ENCODE measurements around the gene C1QTNF12. TPM values are rescaled to one million over a fixed set of nuclear protein-coding genes. Genes with fewer than 3 reads are reported as not detected.

Gene C1QTNF12
- total RNA-seq, 4 donors from 2014 or later: 23.3 to 58.0 (median 44.2) TPM; not detected in 1

DNA sequence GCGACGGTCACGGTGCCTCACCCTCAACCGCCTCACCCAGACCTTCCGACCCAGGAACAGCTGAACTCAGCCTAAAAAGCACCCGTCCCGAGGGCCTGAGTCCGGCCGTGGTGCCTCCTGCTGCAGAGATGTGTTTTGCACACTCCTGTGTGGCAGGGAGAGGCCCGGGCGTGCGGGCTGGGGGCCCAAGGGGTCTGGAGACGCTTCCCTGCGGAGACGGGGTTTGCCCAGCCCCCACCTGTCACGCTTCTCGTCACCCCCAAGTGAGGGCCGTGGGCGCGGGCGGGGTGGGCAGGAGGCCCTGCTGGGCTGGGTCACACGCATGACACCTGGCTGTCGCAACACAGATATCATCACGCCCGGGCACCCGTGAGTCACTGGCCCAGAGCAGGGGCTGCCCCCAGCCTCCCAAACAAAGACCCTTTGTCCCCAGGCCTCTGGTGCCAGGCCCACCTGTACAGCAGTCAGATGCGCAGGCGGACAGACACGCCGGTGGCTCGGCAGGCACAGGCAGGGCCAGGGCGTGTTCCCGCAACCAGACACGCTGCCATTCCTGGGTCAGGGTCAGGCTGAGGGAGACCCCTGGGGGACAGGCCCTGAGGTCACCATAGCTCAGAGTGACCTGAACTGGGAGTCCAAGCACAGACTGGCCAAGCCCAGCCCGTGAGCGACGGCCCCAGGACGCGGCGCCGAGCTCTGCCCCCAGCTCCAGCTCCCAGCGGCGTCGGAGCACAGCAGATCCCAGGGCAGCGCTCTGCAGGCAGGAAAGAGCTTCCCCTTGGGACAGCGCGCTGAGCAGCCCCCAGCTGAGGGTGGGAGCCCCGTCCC lies 8.4 kb downstream of the C1QTNF12 start:
- Histone ChIP-seq H3K4me1 (peaks cover 3 to 24% (median 5%) of the 10 kb centered on the region in 4 donors), H3K9me3 (no peaks in the 10 kb centered on the region), H3K36me3 (no peaks in the 10 kb centered on the region), H3K4me3 (no peak overlapping the region), H3K27me3 (peaks cover 0 to 14% of the 10 kb centered on the region in 2 donors), H3K27ac (no peak overlapping the region)
- TF ChIP-seq, protein P1, sequence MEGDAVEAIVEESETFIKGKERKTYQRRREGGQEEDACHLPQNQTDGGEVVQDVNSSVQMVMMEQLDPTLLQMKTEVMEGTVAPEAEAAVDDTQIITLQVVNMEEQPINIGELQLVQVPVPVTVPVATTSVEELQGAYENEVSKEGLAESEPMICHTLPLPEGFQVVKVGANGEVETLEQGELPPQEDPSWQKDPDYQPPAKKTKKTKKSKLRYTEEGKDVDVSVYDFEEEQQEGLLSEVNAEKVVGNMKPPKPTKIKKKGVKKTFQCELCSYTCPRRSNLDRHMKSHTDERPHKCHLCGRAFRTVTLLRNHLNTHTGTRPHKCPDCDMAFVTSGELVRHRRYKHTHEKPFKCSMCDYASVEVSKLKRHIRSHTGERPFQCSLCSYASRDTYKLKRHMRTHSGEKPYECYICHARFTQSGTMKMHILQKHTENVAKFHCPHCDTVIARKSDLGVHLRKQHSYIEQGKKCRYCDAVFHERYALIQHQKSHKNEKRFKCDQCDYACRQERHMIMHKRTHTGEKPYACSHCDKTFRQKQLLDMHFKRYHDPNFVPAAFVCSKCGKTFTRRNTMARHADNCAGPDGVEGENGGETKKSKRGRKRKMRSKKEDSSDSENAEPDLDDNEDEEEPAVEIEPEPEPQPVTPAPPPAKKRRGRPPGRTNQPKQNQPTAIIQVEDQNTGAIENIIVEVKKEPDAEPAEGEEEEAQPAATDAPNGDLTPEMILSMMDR (IDR thresholded peaks at IDR 0.05): no peak
- TF ChIP-seq POLR2A (IDR thresholded peaks at IDR 0.05): no peak
- DNase-seq: no peak

DNA sequence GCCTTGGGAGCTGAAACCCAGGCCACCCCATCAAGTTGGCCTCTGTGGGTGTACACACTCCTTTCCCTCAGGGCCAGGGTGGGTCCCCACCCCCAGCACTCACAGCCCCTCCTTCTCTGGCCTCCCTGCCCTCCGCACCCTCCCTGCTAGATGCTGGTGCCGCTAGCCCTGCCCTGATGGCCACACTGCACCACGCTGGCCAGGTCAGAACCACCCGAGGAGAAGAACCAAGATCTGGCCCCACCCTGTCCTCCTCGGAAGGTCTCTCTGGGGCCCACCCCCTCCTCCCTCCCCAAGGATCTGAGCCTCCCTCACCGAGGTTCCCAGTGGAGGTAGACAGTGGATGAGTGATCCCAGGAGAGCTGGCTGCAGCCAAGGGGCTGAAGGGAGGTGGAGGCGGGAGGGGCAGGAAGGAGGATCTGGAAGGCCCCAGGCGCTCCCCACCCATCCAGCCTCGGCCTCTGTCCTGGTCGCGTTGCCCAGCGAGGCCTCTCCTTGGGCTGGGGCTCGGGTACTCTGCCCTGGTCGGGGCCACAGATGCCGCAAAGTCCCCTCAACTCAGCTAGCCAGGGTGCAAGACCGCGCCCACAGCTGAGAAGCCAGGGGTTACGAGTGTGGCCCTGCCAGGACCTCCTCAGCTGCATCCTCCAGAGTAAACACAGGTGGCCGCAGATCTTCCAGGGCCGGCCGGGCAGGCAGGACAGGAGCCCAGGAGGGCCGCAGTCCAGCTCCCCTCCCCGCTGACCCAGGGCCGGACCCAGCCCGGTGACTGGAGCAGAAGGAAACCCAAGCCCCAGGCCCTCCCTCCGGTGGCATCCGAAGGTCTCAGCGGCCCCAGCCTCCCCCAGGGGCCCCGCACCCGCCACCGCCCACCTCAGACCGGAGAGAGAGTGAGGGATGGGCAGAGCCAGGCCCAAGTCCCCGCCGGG lies 9.3 kb downstream of the C1QTNF12 start:
- DNase-seq: no peak
- Histone ChIP-seq H3K27ac (no peak overlapping the region), H3K27me3 (peaks cover 0 to 14% of the 10 kb centered on the region in 2 donors), H3K36me3 (no peaks in the 10 kb centered on the region), H3K9me3 (no peaks in the 10 kb centered on the region), H3K4me3 (no peak overlapping the region), H3K4me1 (peaks cover 3 to 31% (median 10%) of the 10 kb centered on the region in 4 donors)
- TF ChIP-seq, protein P1 (IDR thresholded peaks at IDR 0.05): no peak
- TF ChIP-seq POLR2A (IDR thresholded peaks at IDR 0.05): no peak

DNA sequence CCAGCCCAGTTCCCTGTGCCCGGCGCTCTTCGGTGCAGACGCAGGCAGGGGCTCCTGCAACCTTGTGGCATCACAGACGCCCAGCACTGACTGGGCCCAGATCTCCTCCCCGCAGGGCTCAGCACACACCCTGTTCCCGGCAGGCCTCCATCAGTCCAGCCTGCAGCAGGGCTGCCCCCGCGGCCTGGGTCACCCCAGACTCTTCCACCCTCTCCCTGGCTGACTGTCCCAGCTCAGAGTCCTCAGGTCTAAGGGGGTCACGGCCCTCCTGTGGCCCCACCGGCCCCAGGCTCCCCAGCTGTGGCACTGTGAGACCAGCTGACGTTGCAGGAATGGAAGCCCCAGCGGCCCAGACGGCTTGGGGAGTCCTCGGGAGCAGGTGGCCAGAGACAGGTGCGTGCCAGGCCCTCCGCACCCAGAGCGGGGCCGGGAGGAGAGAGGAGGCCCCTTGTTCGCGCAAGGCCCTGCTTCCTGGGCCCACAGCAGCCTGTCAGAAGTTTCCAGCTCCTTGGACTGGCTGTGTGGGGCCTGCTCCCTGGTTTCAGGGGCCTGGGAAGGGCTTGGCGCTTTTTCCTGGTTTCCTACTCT lies 10.3 kb downstream of the C1QTNF12 start:
- no peaks in the 10 kb centered on the region for H3K9me3 ChIP-seq
- no peak overlapping the region for H3K27ac ChIP-seq
- DNase-seq: no peak
- peaks cover 3 to 31% (median 10%) of the 10 kb centered on the region in 4 donors for H3K4me1 ChIP-seq
- H3K4me3 ChIP-seq: no peak overlapping the region
- no peak for TF ChIP-seq POLR2A (IDR thresholded peaks at IDR 0.05)
- TF ChIP-seq, protein P1 (IDR thresholded peaks at IDR 0.05): no peak
- no peaks in the 10 kb centered on the region for H3K36me3 ChIP-seq
- peaks cover 0 to 14% of the 10 kb centered on the region in 2 donors for H3K27me3 ChIP-seq

DNA sequence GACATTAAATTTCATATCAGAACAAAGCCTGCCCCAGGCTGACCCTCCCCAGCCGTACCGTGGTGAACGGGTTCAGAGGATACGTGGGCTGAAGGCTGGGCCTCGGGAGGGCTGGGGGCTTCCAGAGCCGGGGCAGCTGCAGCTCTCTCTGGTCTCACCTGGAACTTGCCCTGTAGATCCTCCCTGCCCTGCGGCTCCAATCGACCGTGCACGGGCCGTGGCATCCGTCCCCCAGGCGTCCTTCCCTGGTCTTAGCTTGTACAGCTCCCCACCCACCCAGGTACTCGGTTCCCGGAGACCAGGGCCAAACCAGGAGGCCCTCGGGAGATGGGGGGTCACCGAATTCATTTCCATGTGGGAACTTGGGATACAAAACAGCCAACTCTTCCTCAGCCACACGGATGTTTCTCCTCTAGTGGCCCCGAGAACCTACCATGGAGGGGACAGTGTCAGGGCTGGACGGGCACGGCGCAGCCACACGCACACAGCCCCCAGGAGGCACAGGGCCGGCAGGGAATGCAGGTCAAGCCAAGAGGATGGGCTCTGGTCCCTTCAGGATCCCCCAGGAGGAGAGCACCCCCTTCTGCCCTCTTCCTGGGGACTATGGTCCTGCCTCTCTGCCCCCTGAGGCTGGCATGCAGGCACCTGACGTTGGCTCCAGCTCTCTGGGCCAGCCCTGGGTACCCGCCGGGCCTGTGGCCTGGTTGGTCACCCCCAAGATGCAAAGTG lies 11.3 kb downstream of the C1QTNF12 start:
- Histone ChIP-seq H3K4me1 (peaks cover 3 to 39% (median 13%) of the 10 kb centered on the region in 4 donors), H3K4me3 (no peak overlapping the region), H3K36me3 (no peaks in the 10 kb centered on the region), H3K9me3 (no peaks in the 10 kb centered on the region), H3K27ac (no peak overlapping the region), H3K27me3 (peaks cover 0 to 14% of the 10 kb centered on the region in 2 donors)
- no peak for TF ChIP-seq POLR2A (IDR thresholded peaks at IDR 0.05)
- TF ChIP-seq, protein P1 (IDR thresholded peaks at IDR 0.05): no peak
- no peak for DNase-seq

Data from Peyer's patch (tissue), 4 donors.